Measurements from ENCODE around the gene OR6C4.

DNA sequence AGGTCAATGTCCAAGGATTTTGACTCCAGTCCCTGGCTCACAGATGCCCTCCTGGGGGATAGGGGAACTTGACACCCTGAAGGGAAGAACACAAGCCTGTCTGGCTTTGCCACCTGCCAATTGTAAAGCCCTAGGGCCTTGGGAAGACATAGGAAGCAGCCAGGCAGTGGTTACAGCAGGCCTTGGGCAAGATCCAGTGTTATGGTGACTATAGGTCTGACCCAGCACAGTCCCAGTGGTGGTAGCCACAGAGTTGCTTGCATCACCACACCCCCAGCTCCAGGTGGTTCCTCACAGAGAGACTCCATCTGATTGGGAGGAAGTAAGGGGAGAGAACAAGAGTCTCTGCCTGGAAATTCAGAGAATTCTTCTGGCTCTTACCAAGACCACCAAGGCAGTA is 33.0 kb upstream of the OR6C4 start:
- TF ChIP-seq, protein P1, sequence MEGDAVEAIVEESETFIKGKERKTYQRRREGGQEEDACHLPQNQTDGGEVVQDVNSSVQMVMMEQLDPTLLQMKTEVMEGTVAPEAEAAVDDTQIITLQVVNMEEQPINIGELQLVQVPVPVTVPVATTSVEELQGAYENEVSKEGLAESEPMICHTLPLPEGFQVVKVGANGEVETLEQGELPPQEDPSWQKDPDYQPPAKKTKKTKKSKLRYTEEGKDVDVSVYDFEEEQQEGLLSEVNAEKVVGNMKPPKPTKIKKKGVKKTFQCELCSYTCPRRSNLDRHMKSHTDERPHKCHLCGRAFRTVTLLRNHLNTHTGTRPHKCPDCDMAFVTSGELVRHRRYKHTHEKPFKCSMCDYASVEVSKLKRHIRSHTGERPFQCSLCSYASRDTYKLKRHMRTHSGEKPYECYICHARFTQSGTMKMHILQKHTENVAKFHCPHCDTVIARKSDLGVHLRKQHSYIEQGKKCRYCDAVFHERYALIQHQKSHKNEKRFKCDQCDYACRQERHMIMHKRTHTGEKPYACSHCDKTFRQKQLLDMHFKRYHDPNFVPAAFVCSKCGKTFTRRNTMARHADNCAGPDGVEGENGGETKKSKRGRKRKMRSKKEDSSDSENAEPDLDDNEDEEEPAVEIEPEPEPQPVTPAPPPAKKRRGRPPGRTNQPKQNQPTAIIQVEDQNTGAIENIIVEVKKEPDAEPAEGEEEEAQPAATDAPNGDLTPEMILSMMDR (IDR thresholded peaks at IDR 0.05): no peak
- TF ChIP-seq EP300 (IDR thresholded peaks at IDR 0.05) (no peak), POLR2A (IDR thresholded peaks at IDR 0.05) (no peak), POLR2AphosphoS5 (IDR thresholded peaks at IDR 0.05) (no peak)

All from sigmoid colon (tissue), 4 donors.